Measurements from ENCODE around the gene DENND1A. TPM values are rescaled to one million over a fixed set of nuclear protein-coding genes. Genes with fewer than 3 reads are reported as not detected.

DENND1A gene
- total RNA-seq, 1 experiment from 2014 or later: 29.7 TPM

DNA sequence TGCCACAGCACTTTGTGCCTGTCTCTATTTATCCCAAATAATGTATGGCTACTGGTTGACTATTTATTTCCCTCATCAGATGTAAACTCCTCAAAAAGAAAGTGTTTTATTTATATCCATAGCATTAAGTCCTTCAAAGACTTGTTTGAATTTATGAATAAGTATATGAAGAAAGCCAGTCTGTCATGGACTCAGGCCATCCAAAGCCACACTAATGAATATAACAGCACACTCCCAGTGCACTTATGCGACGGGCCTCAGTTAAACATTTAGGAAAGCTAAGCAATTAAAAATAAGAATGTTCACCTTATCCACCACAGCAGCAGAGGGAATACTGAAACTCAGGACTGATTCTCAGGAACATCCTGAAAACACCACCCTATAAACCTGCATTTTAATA lies 77.5 kb downstream of the DENND1A start:
- no peaks in the 10 kb centered on the region for H3F3A ChIP-seq (ENCODE audit: low read length, unreplicated experiment)
- no peak for TF ChIP-seq EZH2 (IDR thresholded peaks at IDR 0.05; ENCODE audit: low read length, unreplicated experiment)
- no peak for TF ChIP-seq EZH2phosphoT487 (IDR thresholded peaks at IDR 0.05; ENCODE audit: borderline replicate concordance, low read length)
- TF ChIP-seq, protein P1, sequence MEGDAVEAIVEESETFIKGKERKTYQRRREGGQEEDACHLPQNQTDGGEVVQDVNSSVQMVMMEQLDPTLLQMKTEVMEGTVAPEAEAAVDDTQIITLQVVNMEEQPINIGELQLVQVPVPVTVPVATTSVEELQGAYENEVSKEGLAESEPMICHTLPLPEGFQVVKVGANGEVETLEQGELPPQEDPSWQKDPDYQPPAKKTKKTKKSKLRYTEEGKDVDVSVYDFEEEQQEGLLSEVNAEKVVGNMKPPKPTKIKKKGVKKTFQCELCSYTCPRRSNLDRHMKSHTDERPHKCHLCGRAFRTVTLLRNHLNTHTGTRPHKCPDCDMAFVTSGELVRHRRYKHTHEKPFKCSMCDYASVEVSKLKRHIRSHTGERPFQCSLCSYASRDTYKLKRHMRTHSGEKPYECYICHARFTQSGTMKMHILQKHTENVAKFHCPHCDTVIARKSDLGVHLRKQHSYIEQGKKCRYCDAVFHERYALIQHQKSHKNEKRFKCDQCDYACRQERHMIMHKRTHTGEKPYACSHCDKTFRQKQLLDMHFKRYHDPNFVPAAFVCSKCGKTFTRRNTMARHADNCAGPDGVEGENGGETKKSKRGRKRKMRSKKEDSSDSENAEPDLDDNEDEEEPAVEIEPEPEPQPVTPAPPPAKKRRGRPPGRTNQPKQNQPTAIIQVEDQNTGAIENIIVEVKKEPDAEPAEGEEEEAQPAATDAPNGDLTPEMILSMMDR (conservative IDR thresholded peaks at IDR 0.05; ENCODE audit: low read depth, low read length): no peak
- no peak overlapping the region for H3K9ac ChIP-seq (ENCODE audit: low read length)
- H3K27ac ChIP-seq (ENCODE audit: low read length): no peak overlapping the region
- no peak overlapping the region for H2AFZ ChIP-seq (ENCODE audit: low read length)
- no peak overlapping the region for H3K4me3 ChIP-seq (ENCODE audit: low read length)
- BruUV-seq (replicated peaks): no TSS peak
- no peaks in the 10 kb centered on the region for H3K36me3 ChIP-seq (ENCODE audit: low read depth, low read length)
- CTCF ChIA-PET: no interaction called here
- no peak overlapping the region for H3K4me2 ChIP-seq (ENCODE audit: low read length)
- POLR2A ChIA-PET (ENCODE audit: unreplicated experiment): no interaction called here
- DNase-seq (no peak), ATAC-seq (no peak)
- no peaks in the 10 kb centered on the region for H3K27me3 ChIP-seq (ENCODE audit: low read length)
- H3K9me2 ChIP-seq (replicated peaks; ENCODE audit: low read length): no peaks in the 10 kb centered on the region
- no peaks in the 10 kb centered on the region for H4K20me1 ChIP-seq (ENCODE audit: low read length)
- intact Hi-C loops (cut with micrococcal nuclease): no loop called here
- H3K79me2 ChIP-seq (ENCODE audit: low read length): no peaks in the 10 kb centered on the region
- no peaks in the 10 kb centered on the region for H3K9me3 ChIP-seq (ENCODE audit: low read length)
- no peaks in the 10 kb centered on the region for H3K4me1 ChIP-seq (ENCODE audit: insufficient read depth, low read length)

DNA sequence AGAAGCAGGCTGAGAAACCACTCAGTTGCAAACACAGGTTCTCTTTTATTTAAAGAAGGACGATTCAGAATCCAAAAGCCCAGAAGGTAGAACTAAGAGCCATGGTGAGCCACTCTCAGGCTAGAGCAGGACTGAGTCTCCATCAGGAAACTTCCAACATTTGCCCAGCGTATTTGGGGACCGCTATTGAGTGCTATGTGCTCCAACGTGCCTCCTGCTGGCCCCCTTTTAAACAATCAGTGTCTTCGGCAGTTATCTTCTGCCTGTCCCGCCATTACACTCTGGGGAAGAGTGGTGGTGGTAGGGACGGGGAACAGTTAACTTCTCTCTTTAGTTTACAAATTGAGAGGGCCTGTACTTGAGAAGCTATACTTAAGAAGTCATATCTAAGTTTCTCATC lies 78.1 kb downstream of the DENND1A start:
- ChIA-PET CTCF (no interaction called here), POLR2A (ENCODE audit: unreplicated experiment) (no interaction called here)
- no peak overlapping the region for H3K27ac ChIP-seq (ENCODE audit: low read length)
- H3K79me2 ChIP-seq (ENCODE audit: low read length): no peaks in the 10 kb centered on the region
- no peaks in the 10 kb centered on the region for H3K4me1 ChIP-seq (ENCODE audit: insufficient read depth, low read length)
- intact Hi-C loops (cut with micrococcal nuclease): no loop called here
- no peaks in the 10 kb centered on the region for H3K9me3 ChIP-seq (ENCODE audit: low read length)
- DNase-seq (no peak), ATAC-seq (no peak)
- no peaks in the 10 kb centered on the region for H3K9me2 ChIP-seq (replicated peaks; ENCODE audit: low read length)
- no peak for TF ChIP-seq EZH2phosphoT487 (IDR thresholded peaks at IDR 0.05; ENCODE audit: borderline replicate concordance, low read length)
- TF ChIP-seq, protein P1 (conservative IDR thresholded peaks at IDR 0.05; ENCODE audit: low read depth, low read length): no peak
- TF ChIP-seq EZH2 (IDR thresholded peaks at IDR 0.05; ENCODE audit: low read length, unreplicated experiment): no peak
- no peak overlapping the region for H3K9ac ChIP-seq (ENCODE audit: low read length)
- no peak overlapping the region for H2AFZ ChIP-seq (ENCODE audit: low read length)
- no peaks in the 10 kb centered on the region for H3F3A ChIP-seq (ENCODE audit: low read length, unreplicated experiment)
- H4K20me1 ChIP-seq (ENCODE audit: low read length): no peaks in the 10 kb centered on the region
- no TSS peak for BruUV-seq (replicated peaks)
- no peak overlapping the region for H3K4me3 ChIP-seq (ENCODE audit: low read length)
- no peaks in the 10 kb centered on the region for H3K36me3 ChIP-seq (ENCODE audit: low read depth, low read length)
- no peak overlapping the region for H3K4me2 ChIP-seq (ENCODE audit: low read length)
- no peaks in the 10 kb centered on the region for H3K27me3 ChIP-seq (ENCODE audit: low read length)

DNA sequence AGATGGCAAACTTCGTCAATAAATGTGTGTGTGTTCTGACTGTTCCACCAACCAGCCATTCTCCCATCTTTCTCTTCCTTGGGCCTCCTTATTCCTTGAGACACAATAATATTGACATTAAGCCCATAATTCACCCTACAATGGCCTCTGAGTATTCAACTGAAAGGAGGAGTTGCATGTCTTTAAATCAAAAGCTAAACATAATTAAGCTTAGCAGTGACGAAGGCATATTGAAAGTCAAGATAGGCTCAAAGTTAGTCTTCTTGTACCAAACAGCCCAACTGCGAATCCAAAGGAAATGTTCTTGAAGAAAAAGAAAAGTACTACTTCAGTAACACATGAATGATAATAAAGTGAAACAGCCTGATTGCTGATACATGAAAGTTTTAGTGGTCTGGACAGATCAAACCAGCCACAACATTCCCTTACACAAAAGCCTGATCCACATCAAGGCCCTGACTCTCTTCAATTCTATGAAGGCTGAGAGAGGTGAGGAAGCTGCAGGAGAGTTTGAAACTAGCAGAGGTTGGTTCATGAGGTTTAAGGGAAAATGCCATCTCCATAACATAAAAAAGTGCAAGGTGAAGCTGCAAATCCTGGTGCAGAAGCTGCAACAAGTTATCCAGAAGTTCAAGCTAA lies 81.4 kb downstream of the DENND1A start:
- Histone ChIP-seq H3K4me2 (ENCODE audit: low read length) (no peak overlapping the region), H3K79me2 (ENCODE audit: low read length) (no peaks in the 10 kb centered on the region), H3K27me3 (ENCODE audit: low read length) (no peaks in the 10 kb centered on the region), H3K9me2 (replicated peaks; ENCODE audit: low read length) (no peaks in the 10 kb centered on the region), H3F3A (ENCODE audit: low read length, unreplicated experiment) (no peaks in the 10 kb centered on the region), H4K20me1 (ENCODE audit: low read length) (no peaks in the 10 kb centered on the region), H3K9me3 (ENCODE audit: low read length) (0 out of 2 replicates have a peak, but pooled peaks cover 5% of the 10 kb centered on the region), H3K4me1 (ENCODE audit: insufficient read depth, low read length) (no peaks in the 10 kb centered on the region), H3K4me3 (ENCODE audit: low read length) (no peak overlapping the region), H3K9ac (ENCODE audit: low read length) (no peak overlapping the region), H3K36me3 (ENCODE audit: low read depth, low read length) (peaks cover 4% of the 10 kb centered on the region; the same call in 1 of the 2 replicates), H3K27ac (ENCODE audit: low read length) (no peak overlapping the region), H2AFZ (ENCODE audit: low read length) (no peak overlapping the region)
- intact Hi-C loops (cut with micrococcal nuclease): no loop called here
- ATAC-seq: no peak
- no peak for DNase-seq
- no peak for TF ChIP-seq EZH2phosphoT487 (IDR thresholded peaks at IDR 0.05; ENCODE audit: borderline replicate concordance, low read length)
- TF ChIP-seq, protein P1 (conservative IDR thresholded peaks at IDR 0.05; ENCODE audit: low read depth, low read length): no peak
- CTCF ChIA-PET: no interaction called here
- no TSS peak for BruUV-seq (replicated peaks)
- POLR2A ChIA-PET (ENCODE audit: unreplicated experiment): no interaction called here

All from PC-3 (cell line).